ENCODE data around the gene SPAG9. TPM values are rescaled to one million over a fixed set of nuclear protein-coding genes. Genes with fewer than 3 reads are reported as not detected.

The SPAG9 gene
- total RNA-seq, 1 donor from 2014 or later = 136 TPM

- DNase-seq (ENCODE audit: low spot score) = no peak
Observed at GRCh38 chr17:50918933-50919296, 201.8 kb downstream of the SPAG9 start.

- DNase-seq (ENCODE audit: low spot score) = peak; percentile 80
Observed at GRCh38 chr17:50918071-50918932, 202.4 kb downstream of the SPAG9 start.

- no peak for DNase-seq (ENCODE audit: low spot score)
Observed at GRCh38 chr17:50917418-50917743, 203.3 kb downstream of the SPAG9 start.

- DNase-seq (ENCODE audit: low spot score) = no peak
Observed at GRCh38 chr17:50916708-50917417, 203.8 kb downstream of the SPAG9 start.

GRCh38 chr17:50916026-50916707 lies 204.5 kb downstream of the SPAG9 start:
- DNase-seq (ENCODE audit: low spot score) = no peak

GRCh38 chr17:50914505-50915063 lies 206.1 kb downstream of the SPAG9 start:
- DNase-seq (ENCODE audit: low spot score) = no peak

GRCh38 chr17:50913120-50913519 lies 207.5 kb downstream of the SPAG9 start:
- no peak for DNase-seq (ENCODE audit: low spot score)

Other genes starting within 250 kb of the SPAG9 start
- gene NME1, start 32.7 kb upstream of the SPAG9 start, total RNA-seq = 99.4 TPM
- gene NME2, start 45.5 kb upstream of the SPAG9 start, total RNA-seq = 608 TPM
- gene MBTD1, start 139.2 kb upstream of the SPAG9 start, total RNA-seq = 22.0 TPM
- gene UTP18, start 139.7 kb upstream of the SPAG9 start, total RNA-seq = 35.3 TPM

All from ureter (tissue), 1 donor.